ENCODE data around the gene CDK5RAP1. TPM values are rescaled to one million over a fixed set of nuclear protein-coding genes. Genes with fewer than 3 reads are reported as not detected.
A peak's percentile ranks its signal among the peaks of the same experiment; 100 is the strongest.

The CDK5RAP1 gene
- total and polyA plus RNA-seq, 9 of the 15 experiments (the other 6 are each of a cell fraction or from before 2014, with no cell fraction given): 41.6 to 127 (median 58.3) TPM

- ChIA-PET CTCF (ENCODE audit: low intra/inter-chr PET ratio) (no interaction called here), POLR2A (interaction anchor here (1.0 to 2.1 kb wide), 2 partner anchors 10 to 42 kb away, joined by 3 to 4 read pairs; partner anchors contain the start of gene CDK5RAP1)
- 77% methylated on average over 8 of the region's 8 CpGs for WGBS (ENCODE audit: insufficient coverage, low coverage, missing lambda C conversion rate)
- no peak overlapping the region for H2AFZ ChIP-seq (ENCODE audit: low read depth, low read length)
- no peak for ATAC-seq
- intact Hi-C loops (cut with micrococcal nuclease): no loop called here
- no peaks in the 10 kb centered on the region for H3K9me3 ChIP-seq (replicated peaks; ENCODE audit: control insufficient read depth, insufficient read depth, low read depth, low read length)
- no peaks in the 10 kb centered on the region for H3K9me1 ChIP-seq (ENCODE audit: control insufficient read depth, insufficient read depth, low read length)
- in situ Hi-C loops (cut with MboI): no loop called here
- H3K79me2 ChIP-seq (ENCODE audit: control insufficient read depth, insufficient read depth, low read length): no peaks in the 10 kb centered on the region
- FAIRE-seq: peak; percentile 37
- no peaks in the 10 kb centered on the region for H3K27me3 ChIP-seq (ENCODE audit: control insufficient read depth in 2 of 2, insufficient read depth in 2 of 2, low read length in 2 of 2)
- no peaks in the 10 kb centered on the region for H3K4me1 ChIP-seq (replicated peaks in 1 of 2; ENCODE audit: control insufficient read depth in 2 of 2, insufficient read depth in 2 of 2, low read length in 2 of 2)
- TF ChIP-seq EP300 (IDR thresholded peaks at IDR 0.05; ENCODE audit: low read length) (no peak), HDAC6 (IDR thresholded peaks at IDR 0.05; ENCODE audit: low read depth, low read length) (no peak), ZNF274 (IDR thresholded peaks at IDR 0.05; ENCODE audit: borderline replicate concordance, low read depth, low read length) (no peak), ID3 (CRISPR knock-in tag; IDR thresholded peaks at IDR 0.05) (no peak), ID3 (tag; IDR thresholded peaks at IDR 0.05) (no peak)
- BruUV-seq (replicated peaks): no TSS peak
- no peak overlapping the region for H3K27ac ChIP-seq (ENCODE audit: extremely low read depth, low read depth, low read length)
- no peaks in the 10 kb centered on the region for H4K20me1 ChIP-seq (replicated peaks; ENCODE audit: control insufficient read depth, insufficient read depth, low read length)
- H3K36me3 ChIP-seq (ENCODE audit: control insufficient read depth, insufficient read depth, low read length): peaks cover 61% of the 10 kb centered on the region
- H3K4me2 ChIP-seq (ENCODE audit: insufficient read depth, low read length): no peak overlapping the region
- no peak overlapping the region for H3K4me3 ChIP-seq
- H3K9ac ChIP-seq (ENCODE audit: insufficient read depth in 1 of 2, low read depth in 2 of 2, low read length in 2 of 2): no peak overlapping the region
- DNase-seq (ENCODE audit: extremely low read depth in 1 of 4, low spot score in 3 of 4): no peak
These were observed 41.7 kb downstream of the CDK5RAP1 start for GRCh38 chr20:33359399-33360261.
